ENCODE data around the gene EGLN2. TPM values are rescaled to one million over a fixed set of nuclear protein-coding genes. Genes with fewer than 3 reads are reported as not detected.

The EGLN2 gene
- total and polyA plus RNA-seq, 9 of the 15 experiments (the other 6 are each of a cell fraction or from before 2014, with no cell fraction given): 9.6 to 114 (median 71.0) TPM

- TF ChIP-seq ZNF584 (CRISPR knock-in tag; IDR thresholded peaks at IDR 0.05; ENCODE audit: low read depth) (no peak), ZNF668 (CRISPR knock-in tag; IDR thresholded peaks at IDR 0.05) (no peak), GMEB1 (CRISPR knock-in tag; IDR thresholded peaks at IDR 0.05) (0 out of 2 replicates have a peak, but pooled peaks have one; percentile 36), MBD2 (IDR thresholded peaks at IDR 0.05; ENCODE audit: borderline replicate concordance, low read depth) (peak; percentile 99), NEUROD1 (IDR thresholded peaks at IDR 0.05; ENCODE audit: borderline replicate concordance, low read depth, low read length, partially characterized antibody) (peak; percentile 97), PYGO2 (tag; IDR thresholded peaks at IDR 0.05) (no peak), PCBP1 (IDR thresholded peaks at IDR 0.05; ENCODE audit: low read depth, low read length, poor library complexity, severe bottlenecking) (peak; percentile 73), VEZF1 (CRISPR knock-in tag; IDR thresholded peaks at IDR 0.05) (peak; percentile 95), ZNF121 (CRISPR knock-in tag; conservative IDR thresholded peaks at IDR 0.05) (no peak), KDM5B (IDR thresholded peaks at IDR 0.05; ENCODE audit: insufficient replicate concordance, low read depth, low read length) (peak; percentile 50), ARID3B (CRISPR knock-in tag; IDR thresholded peaks at IDR 0.05; ENCODE audit: borderline replicate concordance) (no peak), CHAMP1 (IDR thresholded peaks at IDR 0.05) (no peak), ZNF57 (CRISPR knock-in tag; IDR thresholded peaks at IDR 0.05) (no peak), CTBP1 (IDR thresholded peaks at IDR 0.05; ENCODE audit: borderline replicate concordance) (peak; percentile 64), KLF1 (tag; IDR thresholded peaks at IDR 0.05) (no peak), SETDB1 (IDR thresholded peaks at IDR 0.05; ENCODE audit: low read length) (no peak), PHB (CRISPR knock-in tag; IDR thresholded peaks at IDR 0.05) (no peak), THAP12 (CRISPR knock-in tag; IDR thresholded peaks at IDR 0.05) (0 out of 2 replicates have a peak, but pooled peaks have one; percentile 34)
These were observed 20.9 kb upstream of the EGLN2 start, which contains the start of gene RAB4B (continued) for GRCh38 chr19:40777937-40778705.

Measured in K562 (cell line).